ENCODE results near the gene KBTBD7. TPM values are rescaled to one million over a fixed set of nuclear protein-coding genes. Genes with fewer than 3 reads are reported as not detected.

Gene KBTBD7
- total and polyA plus RNA-seq, 2 experiments from 2014 or later: 12.2 to 19.1 TPM

DNA sequence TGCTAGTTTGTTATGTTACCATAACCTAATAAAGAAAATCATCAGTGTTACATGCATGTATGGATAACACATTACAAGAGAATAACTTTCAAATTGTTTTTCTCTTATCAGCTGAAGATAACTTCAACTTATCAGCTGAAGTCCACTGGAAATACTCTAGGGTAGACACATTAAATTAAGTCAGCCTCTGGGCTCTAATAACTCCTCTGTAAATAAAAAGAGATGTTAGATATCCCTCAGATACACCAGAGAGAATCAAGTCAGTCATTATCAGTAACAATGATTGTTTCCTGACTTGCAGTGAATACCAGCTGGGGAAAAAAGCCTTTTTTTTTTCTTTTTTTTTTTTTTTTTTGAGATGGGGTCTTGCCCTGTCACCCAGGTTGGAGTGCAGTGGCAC, 1.6 kb upstream of the KBTBD7 start (continued):
- TF ChIP-seq, protein P1, sequence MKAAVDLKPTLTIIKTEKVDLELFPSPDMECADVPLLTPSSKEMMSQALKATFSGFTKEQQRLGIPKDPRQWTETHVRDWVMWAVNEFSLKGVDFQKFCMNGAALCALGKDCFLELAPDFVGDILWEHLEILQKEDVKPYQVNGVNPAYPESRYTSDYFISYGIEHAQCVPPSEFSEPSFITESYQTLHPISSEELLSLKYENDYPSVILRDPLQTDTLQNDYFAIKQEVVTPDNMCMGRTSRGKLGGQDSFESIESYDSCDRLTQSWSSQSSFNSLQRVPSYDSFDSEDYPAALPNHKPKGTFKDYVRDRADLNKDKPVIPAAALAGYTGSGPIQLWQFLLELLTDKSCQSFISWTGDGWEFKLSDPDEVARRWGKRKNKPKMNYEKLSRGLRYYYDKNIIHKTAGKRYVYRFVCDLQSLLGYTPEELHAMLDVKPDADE (IDR thresholded peaks at IDR 0.05): no peak
- no peak for TF ChIP-seq ZNF114 (CRISPR knock-in tag; IDR thresholded peaks at IDR 0.05)
- TF ChIP-seq, protein P2, sequence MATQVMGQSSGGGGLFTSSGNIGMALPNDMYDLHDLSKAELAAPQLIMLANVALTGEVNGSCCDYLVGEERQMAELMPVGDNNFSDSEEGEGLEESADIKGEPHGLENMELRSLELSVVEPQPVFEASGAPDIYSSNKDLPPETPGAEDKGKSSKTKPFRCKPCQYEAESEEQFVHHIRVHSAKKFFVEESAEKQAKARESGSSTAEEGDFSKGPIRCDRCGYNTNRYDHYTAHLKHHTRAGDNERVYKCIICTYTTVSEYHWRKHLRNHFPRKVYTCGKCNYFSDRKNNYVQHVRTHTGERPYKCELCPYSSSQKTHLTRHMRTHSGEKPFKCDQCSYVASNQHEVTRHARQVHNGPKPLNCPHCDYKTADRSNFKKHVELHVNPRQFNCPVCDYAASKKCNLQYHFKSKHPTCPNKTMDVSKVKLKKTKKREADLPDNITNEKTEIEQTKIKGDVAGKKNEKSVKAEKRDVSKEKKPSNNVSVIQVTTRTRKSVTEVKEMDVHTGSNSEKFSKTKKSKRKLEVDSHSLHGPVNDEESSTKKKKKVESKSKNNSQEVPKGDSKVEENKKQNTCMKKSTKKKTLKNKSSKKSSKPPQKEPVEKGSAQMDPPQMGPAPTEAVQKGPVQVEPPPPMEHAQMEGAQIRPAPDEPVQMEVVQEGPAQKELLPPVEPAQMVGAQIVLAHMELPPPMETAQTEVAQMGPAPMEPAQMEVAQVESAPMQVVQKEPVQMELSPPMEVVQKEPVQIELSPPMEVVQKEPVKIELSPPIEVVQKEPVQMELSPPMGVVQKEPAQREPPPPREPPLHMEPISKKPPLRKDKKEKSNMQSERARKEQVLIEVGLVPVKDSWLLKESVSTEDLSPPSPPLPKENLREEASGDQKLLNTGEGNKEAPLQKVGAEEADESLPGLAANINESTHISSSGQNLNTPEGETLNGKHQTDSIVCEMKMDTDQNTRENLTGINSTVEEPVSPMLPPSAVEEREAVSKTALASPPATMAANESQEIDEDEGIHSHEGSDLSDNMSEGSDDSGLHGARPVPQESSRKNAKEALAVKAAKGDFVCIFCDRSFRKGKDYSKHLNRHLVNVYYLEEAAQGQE (IDR thresholded peaks at IDR 0.05; ENCODE audit: unreplicated experiment): no peak
- TF ChIP-seq ZNF331 (CRISPR knock-in tag; IDR thresholded peaks at IDR 0.05; ENCODE audit: low read depth): no peak
- TF ChIP-seq CREB1 (CRISPR knock-in tag; IDR thresholded peaks at IDR 0.05; ENCODE audit: low read depth): no peak
- TF ChIP-seq EZH2phosphoT487 (IDR thresholded peaks at IDR 0.05; ENCODE audit: unreplicated experiment): no peak
- no peak for TF ChIP-seq EZH2 (IDR thresholded peaks at IDR 0.05; ENCODE audit: low read depth, unreplicated experiment)
- no peak for TF ChIP-seq POLR2AphosphoS5 (IDR thresholded peaks at IDR 0.05; ENCODE audit: low read depth)
- no peak for TF ChIP-seq STAT1 (IDR thresholded peaks at IDR 0.05; ENCODE audit: unreplicated experiment)

DNA sequence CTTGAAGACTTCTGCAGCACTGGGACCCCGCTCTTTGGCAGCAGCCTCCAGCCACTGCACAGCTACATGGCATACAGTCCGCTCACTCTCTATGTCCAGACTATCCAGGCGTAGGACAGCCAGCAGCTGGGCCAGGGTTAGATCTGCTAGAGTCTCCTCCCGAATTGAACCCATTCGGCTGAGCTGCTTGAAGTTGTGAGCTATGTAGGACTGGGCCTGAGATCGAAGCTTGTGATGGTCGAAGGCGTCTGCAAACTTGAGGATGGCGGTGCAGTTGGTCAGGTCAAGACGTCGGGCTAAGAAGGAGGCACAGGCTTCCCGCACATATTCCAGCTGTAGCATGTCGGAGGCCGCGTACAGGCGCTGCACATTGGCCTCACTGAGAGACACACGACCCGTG, 900 bp downstream of the KBTBD7 start:
- Histone ChIP-seq H3K79me2 (replicated peaks; ENCODE audit: insufficient read depth) (peaks cover 13% of the 10 kb centered on the region), H3F3A (replicated peaks; ENCODE audit: low read depth) (no peaks in the 10 kb centered on the region), H3K4me2 (peak overlapping the region; percentile 80), H3K27me3 (ENCODE audit: insufficient read depth) (no peaks in the 10 kb centered on the region), H3K4me1 (ENCODE audit: insufficient read depth) (0 out of 2 replicates have a peak, but pooled peaks cover 3% of the 10 kb centered on the region), H3K27ac (ENCODE audit: low read depth) (no peak overlapping the region), H2AFZ (no peak overlapping the region), H3K9me2 (ENCODE audit: insufficient read depth) (no peaks in the 10 kb centered on the region), H4K20me1 (replicated peaks; ENCODE audit: insufficient read depth) (no peaks in the 10 kb centered on the region), H3K4me3 (peak overlapping the region; percentile 71), H3K36me3 (ENCODE audit: insufficient read depth) (no peaks in the 10 kb centered on the region)
- peaks cover 18% of the 10 kb centered on the region for H3K4me1 Mint-ChIP-seq
- ATAC-seq: no peak
- peaks cover 23% of the 10 kb centered on the region for H3K36me3 Mint-ChIP-seq (ENCODE audit: low read depth)
- H3K27ac Mint-ChIP-seq: peak overlapping the region; percentile 96; the same call in 1 of the 2 replicates
- no peak for DNase-seq (ENCODE audit: low spot score)
- H3K9me3 Mint-ChIP-seq: peaks cover 14% of the 10 kb centered on the region; the same call in 2 of the 3 replicates
- peaks cover 12% of the 10 kb centered on the region for H3K27me3 Mint-ChIP-seq (ENCODE audit: insufficient read depth, low read depth, poor library complexity)
- H3K4me3 Mint-ChIP-seq: peak overlapping the region; percentile 90
- TF ChIP-seq ZNF331 (CRISPR knock-in tag; IDR thresholded peaks at IDR 0.05; ENCODE audit: low read depth) (no peak), STAT1 (IDR thresholded peaks at IDR 0.05; ENCODE audit: unreplicated experiment) (no peak), ZNF114 (CRISPR knock-in tag; IDR thresholded peaks at IDR 0.05) (no peak)
- TF ChIP-seq, protein P1 (IDR thresholded peaks at IDR 0.05): no peak
- TF ChIP-seq, protein P3, sequence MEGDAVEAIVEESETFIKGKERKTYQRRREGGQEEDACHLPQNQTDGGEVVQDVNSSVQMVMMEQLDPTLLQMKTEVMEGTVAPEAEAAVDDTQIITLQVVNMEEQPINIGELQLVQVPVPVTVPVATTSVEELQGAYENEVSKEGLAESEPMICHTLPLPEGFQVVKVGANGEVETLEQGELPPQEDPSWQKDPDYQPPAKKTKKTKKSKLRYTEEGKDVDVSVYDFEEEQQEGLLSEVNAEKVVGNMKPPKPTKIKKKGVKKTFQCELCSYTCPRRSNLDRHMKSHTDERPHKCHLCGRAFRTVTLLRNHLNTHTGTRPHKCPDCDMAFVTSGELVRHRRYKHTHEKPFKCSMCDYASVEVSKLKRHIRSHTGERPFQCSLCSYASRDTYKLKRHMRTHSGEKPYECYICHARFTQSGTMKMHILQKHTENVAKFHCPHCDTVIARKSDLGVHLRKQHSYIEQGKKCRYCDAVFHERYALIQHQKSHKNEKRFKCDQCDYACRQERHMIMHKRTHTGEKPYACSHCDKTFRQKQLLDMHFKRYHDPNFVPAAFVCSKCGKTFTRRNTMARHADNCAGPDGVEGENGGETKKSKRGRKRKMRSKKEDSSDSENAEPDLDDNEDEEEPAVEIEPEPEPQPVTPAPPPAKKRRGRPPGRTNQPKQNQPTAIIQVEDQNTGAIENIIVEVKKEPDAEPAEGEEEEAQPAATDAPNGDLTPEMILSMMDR (conservative IDR thresholded peaks at IDR 0.05; ENCODE audit: low read depth in 2 of 2): no peak
- TF ChIP-seq, protein P4, sequence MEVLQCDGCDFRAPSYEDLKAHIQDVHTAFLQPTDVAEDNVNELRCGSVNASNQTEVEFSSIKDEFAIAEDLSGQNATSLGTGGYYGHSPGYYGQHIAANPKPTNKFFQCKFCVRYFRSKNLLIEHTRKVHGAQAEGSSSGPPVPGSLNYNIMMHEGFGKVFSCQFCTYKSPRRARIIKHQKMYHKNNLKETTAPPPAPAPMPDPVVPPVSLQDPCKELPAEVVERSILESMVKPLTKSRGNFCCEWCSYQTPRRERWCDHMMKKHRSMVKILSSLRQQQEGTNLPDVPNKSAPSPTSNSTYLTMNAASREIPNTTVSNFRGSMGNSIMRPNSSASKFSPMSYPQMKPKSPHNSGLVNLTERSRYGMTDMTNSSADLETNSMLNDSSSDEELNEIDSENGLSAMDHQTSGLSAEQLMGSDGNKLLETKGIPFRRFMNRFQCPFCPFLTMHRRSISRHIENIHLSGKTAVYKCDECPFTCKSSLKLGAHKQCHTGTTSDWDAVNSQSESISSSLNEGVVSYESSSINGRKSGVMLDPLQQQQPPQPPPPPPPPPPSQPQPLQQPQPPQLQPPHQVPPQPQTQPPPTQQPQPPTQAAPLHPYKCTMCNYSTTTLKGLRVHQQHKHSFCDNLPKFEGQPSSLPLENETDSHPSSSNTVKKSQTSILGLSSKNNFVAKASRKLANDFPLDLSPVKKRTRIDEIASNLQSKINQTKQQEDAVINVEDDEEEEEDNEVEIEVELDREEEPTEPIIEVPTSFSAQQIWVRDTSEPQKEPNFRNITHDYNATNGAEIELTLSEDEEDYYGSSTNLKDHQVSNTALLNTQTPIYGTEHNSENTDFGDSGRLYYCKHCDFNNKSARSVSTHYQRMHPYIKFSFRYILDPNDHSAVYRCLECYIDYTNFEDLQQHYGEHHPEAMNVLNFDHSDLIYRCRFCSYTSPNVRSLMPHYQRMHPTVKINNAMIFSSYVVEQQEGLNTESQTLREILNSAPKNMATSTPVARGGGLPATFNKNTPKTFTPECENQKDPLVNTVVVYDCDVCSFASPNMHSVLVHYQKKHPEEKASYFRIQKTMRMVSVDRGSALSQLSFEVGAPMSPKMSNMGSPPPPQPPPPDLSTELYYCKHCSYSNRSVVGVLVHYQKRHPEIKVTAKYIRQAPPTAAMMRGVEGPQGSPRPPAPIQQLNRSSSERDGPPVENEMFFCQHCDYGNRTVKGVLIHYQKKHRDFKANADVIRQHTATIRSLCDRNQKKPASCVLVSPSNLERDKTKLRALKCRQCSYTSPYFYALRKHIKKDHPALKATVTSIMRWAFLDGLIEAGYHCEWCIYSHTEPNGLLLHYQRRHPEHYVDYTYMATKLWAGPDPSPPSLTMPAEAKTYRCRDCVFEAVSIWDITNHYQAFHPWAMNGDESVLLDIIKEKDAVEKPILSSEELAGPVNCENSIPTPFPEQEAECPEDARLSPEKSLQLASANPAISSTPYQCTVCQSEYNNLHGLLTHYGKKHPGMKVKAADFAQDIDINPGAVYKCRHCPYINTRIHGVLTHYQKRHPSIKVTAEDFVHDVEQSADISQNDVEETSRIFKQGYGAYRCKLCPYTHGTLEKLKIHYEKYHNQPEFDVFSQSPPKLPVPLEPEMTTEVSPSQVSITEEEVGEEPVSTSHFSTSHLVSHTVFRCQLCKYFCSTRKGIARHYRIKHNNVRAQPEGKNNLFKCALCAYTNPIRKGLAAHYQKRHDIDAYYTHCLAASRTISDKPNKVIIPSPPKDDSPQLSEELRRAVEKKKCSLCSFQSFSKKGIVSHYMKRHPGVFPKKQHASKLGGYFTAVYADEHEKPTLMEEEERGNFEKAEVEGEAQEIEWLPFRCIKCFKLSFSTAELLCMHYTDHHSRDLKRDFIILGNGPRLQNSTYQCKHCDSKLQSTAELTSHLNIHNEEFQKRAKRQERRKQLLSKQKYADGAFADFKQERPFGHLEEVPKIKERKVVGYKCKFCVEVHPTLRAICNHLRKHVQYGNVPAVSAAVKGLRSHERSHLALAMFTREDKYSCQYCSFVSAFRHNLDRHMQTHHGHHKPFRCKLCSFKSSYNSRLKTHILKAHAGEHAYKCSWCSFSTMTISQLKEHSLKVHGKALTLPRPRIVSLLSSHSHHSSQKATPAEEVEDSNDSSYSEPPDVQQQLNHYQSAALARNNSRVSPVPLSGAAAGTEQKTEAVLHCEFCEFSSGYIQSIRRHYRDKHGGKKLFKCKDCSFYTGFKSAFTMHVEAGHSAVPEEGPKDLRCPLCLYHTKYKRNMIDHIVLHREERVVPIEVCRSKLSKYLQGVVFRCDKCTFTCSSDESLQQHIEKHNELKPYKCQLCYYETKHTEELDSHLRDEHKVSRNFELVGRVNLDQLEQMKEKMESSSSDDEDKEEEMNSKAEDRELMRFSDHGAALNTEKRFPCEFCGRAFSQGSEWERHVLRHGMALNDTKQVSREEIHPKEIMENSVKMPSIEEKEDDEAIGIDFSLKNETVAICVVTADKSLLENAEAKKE (CRISPR knock-in tag; IDR thresholded peaks at IDR 0.05): no peak
